MM.1S (cell line): ENCODE results near the gene CTCFL.

Source experiments
- CTCF ChIP-seq: fragments of 300-600 bp; sonication (generic); IDR thresholded peaks from 2 replicates; pipeline ENCODE4 v1.5.1; 2016; ENCODE audit warnings: antibody characterized with exemption, low read length, mixed read lengths
- EZH2 ChIP-seq: fragments of 300-600 bp; sonication (generic); optimal IDR thresholded peaks from 2 replicates; pipeline ENCODE3; 2017; ENCODE audit warnings: low read depth, mild to moderate bottlenecking, antibody characterized with exemption, low read length, mixed read lengths

GRCh38 chr20:57568088-57568896 lies 43.4 kb upstream of the CTCFL start:
- TF ChIP-seq CTCF (no peak), EZH2 (no peak)
